HepG2 (cell line): Measurements from ENCODE around the gene GPS1. TPM values are rescaled to one million over a fixed set of nuclear protein-coding genes. Genes with fewer than 3 reads are reported as not detected.

ENCODE experiments used
- BATF2 ChIP-seq: sonication (generic); formaldehyde crosslinking; IDR thresholded peaks from 2 replicates; pipeline ENCODE4 v1.8.0; 2022; ENCODE audit warnings: mild to moderate bottlenecking, missing genetic modification reagents, moderate library complexity
- BRCA1 ChIP-seq: sonication (generic); formaldehyde crosslinking; IDR thresholded peaks from 2 replicates; pipeline ENCODE4 v1.4.0; 2020; ENCODE audit warnings: missing genetic modification reagents
- CCDC6 ChIP-seq: sonication (generic); formaldehyde crosslinking; IDR thresholded peaks from 2 replicates; pipeline ENCODE4 v1.8.1; 2022; ENCODE audit warnings: mild to moderate bottlenecking, missing genetic modification reagents, moderate library complexity
- ETV5 ChIP-seq: IDR thresholded peaks from 2 replicates; pipeline ENCODE4 v1.6.1; 2018; ENCODE audit warnings: missing biosample characterization, missing genetic modification reagents, inconsistent platforms, borderline replicate concordance
- FLYWCH1 ChIP-seq: sonication (generic); formaldehyde crosslinking; IDR thresholded peaks from 2 replicates; pipeline ENCODE4 v1.8.1; 2023; ENCODE audit warnings: mild to moderate bottlenecking, missing genetic modification reagents
- FOSL1 ChIP-seq: sonication (generic); formaldehyde crosslinking; IDR thresholded peaks from 2 replicates; pipeline ENCODE4 v1.9.0; 2021; ENCODE audit warnings: missing genetic modification reagents, borderline replicate concordance
- MED1 ChIP-seq: sonication (generic); formaldehyde crosslinking; IDR thresholded peaks from 2 replicates; pipeline ENCODE4 v1.4.0; 2020; ENCODE audit warnings: missing genetic modification reagents
- MED13 ChIP-seq: sonication (generic); formaldehyde crosslinking; IDR thresholded peaks from 2 replicates; pipeline ENCODE4 v1.5.0; 2020; ENCODE audit warnings: missing genetic modification reagents
- MTA1 ChIP-seq: sonication (generic); formaldehyde crosslinking; IDR thresholded peaks from 2 replicates; pipeline ENCODE4 v1.4.0; 2020; ENCODE audit warnings: missing genetic modification reagents, mild to moderate bottlenecking, borderline replicate concordance
- STAT5B ChIP-seq: sonication (generic); formaldehyde crosslinking; IDR thresholded peaks from 2 replicates; pipeline ENCODE4 v1.4.0; 2020; ENCODE audit warnings: missing genetic modification reagents
- TOE1 ChIP-seq: sonication (generic); formaldehyde crosslinking; IDR thresholded peaks from 2 replicates; pipeline ENCODE4 v1.4.0; 2020; ENCODE audit warnings: mild to moderate bottlenecking, missing genetic modification reagents
- ZBED4 ChIP-seq: sonication (generic); formaldehyde crosslinking; IDR thresholded peaks from 2 replicates; pipeline ENCODE4 v1.4.0; 2020; ENCODE audit warnings: missing genetic modification reagents, borderline replicate concordance
- ZBTB8A ChIP-seq: sonication (generic); formaldehyde crosslinking; IDR thresholded peaks from 2 replicates; pipeline ENCODE4 v1.4.0; 2020; ENCODE audit warnings: mild to moderate bottlenecking, low read depth, missing genetic modification reagents, borderline replicate concordance
- ZNF205 ChIP-seq: IDR thresholded peaks from 2 replicates; pipeline ENCODE4 v1.6.1; 2018; ENCODE audit warnings: missing biosample characterization, missing genetic modification reagents
- ZNF503 ChIP-seq: sonication (generic); formaldehyde crosslinking; IDR thresholded peaks from 2 replicates; pipeline ENCODE4 v1.4.0; 2020; ENCODE audit warnings: missing genetic modification reagents
- ZNF704 ChIP-seq: sonication (generic); formaldehyde crosslinking; IDR thresholded peaks from 2 replicates; pipeline ENCODE4 v1.8.1; 2023; ENCODE audit warnings: mild to moderate bottlenecking, inconsistent platforms, moderate library complexity, missing genetic modification reagents, borderline replicate concordance
- ZNF768 ChIP-seq: sonication (generic); formaldehyde crosslinking; IDR thresholded peaks from 2 replicates; pipeline ENCODE4 v1.4.0; 2020; ENCODE audit warnings: missing genetic modification reagents
- ZNF800 ChIP-seq: sonication (generic); formaldehyde crosslinking; IDR thresholded peaks from 2 replicates; pipeline ENCODE4 v1.4.0; 2020; ENCODE audit warnings: missing genetic modification reagents
- ZSCAN29 ChIP-seq: sonication (generic); formaldehyde crosslinking; conservative IDR thresholded peaks from 2 replicates; pipeline ENCODE4 v1.4.0; 2020; ENCODE audit warnings: mild to moderate bottlenecking, missing genetic modification reagents
- ZSCAN31 ChIP-seq: sonication (generic); formaldehyde crosslinking; IDR thresholded peaks from 2 replicates; pipeline ENCODE4 v1.5.0; 2020; ENCODE audit warnings: low read depth, mild to moderate bottlenecking, missing genetic modification reagents
- polyA plus RNA-seq, 8 experiments: library from polyadenylated mRNA; depleted of rRNA in 3 of 8; stranded (reverse) in 7 of 8; unstranded in 1 of 8; fragments of >200 nt; fragmentation: Illumina TruSeq in 4 of 8; extraction: Trizol in 4 of 8; gene quantifications; 2 replicates each; pipeline versions ENCODE4 v1.2.1 to v1.2.3, GENCODE V29; 2011 to 2016; ENCODE audit warnings: low read depth in 4 of 8, missing spikeins in 1 of 8, mixed read lengths in 1 of 8; ENCODE audit not compliant: insufficient read depth in 1 of 8
- total RNA-seq, 5 experiments: library from RNA; depleted of rRNA; stranded (reverse); fragments of >200 nt; fragmentation: Illumina TruSeq; extraction: Trizol; gene quantifications; 2 replicates each; pipeline ENCODE4 v1.2.3, GENCODE V29; 2016; ENCODE audit warnings: low read depth in 1 of 5

The GPS1 gene
- total and polyA plus RNA-seq, 2 of the 13 experiments (the other 11 are each of a cell fraction or from before 2014, with no cell fraction given) = 124 to 128 TPM

- TF ChIP-seq FOSL1 (CRISPR knock-in tag) (no peak), MED13 (CRISPR knock-in tag) (peak; percentile 49; the same call in 1 of the 2 replicates), ZNF205 (no peak), ZNF704 (CRISPR knock-in tag) (peak; percentile 75; the same call in 1 of the 2 replicates), BATF2 (CRISPR knock-in tag) (peak; percentile 68; the same call in 1 of the 2 replicates), ZBED4 (CRISPR knock-in tag) (peak; percentile 52; the same call in 1 of the 2 replicates), STAT5B (CRISPR knock-in tag) (0 out of 2 replicates have a peak, but pooled peaks have one; percentile 42), ZNF768 (CRISPR knock-in tag) (peak; percentile 68), ZSCAN31 (peak; percentile 35), CCDC6 (no peak), MTA1 (CRISPR knock-in tag) (peak; percentile 75; the same call in 1 of the 2 replicates), ZSCAN29 (CRISPR knock-in tag) (no peak; the same call in 1 of the 2 replicates), ZNF800 (no peak), FLYWCH1 (no peak), BRCA1 (CRISPR knock-in tag) (no peak), TOE1 (CRISPR knock-in tag) (no peak), ZBTB8A (CRISPR knock-in tag) (peak; percentile 50), ZNF503 (CRISPR knock-in tag) (peak; percentile 54; the same call in 1 of the 2 replicates), ETV5 (CRISPR knock-in tag) (peak; percentile 88), MED1 (peak; percentile 40)
Observed at GRCh38 chr17:82022310-82022980, 29.3 kb upstream of the GPS1 start, which contains the start of gene CENPX (continued).
